Mucosa of gallbladder (tissue), 1 donor: Measurements from ENCODE around the gene CACYBP. TPM values are rescaled to one million over a fixed set of nuclear protein-coding genes. Genes with fewer than 3 reads are reported as not detected.
"Not testable (repeated sequence)": the region's sequence is repeated elsewhere in the genome, so short reads cannot be mapped to it uniquely, and the experiment has no call there.

Experiments used
- DNase-seq: peaks from one replicate; pipeline ENCODE4 v3.0.0-alpha.2; 2020; ENCODE audit warnings: low spot score
- total RNA-seq: library from RNA; stranded (reverse); gene quantifications from one replicate; pipeline ENCODE4 v1.2.1, GENCODE V29; 2021
- donor health status: DM: no; HTN: no; CAD: no.

The CACYBP gene
- total RNA-seq, 1 donor from 2014 or later, result 78.1 TPM

GRCh38 chr1:175009532-175009931, 9.8 kb downstream of the CACYBP start:
- no peak for DNase-seq

GRCh38 chr1:175013445-175013844, 13.7 kb downstream of the CACYBP start:
- no peak for DNase-seq

- DNase-seq, result no peak
These were observed 15.5 kb downstream of the CACYBP start for GRCh38 chr1:175015243-175015642.

GRCh38 chr1:175019524-175019923, 19.8 kb downstream of the CACYBP start:
- no peak for DNase-seq

GRCh38 chr1:175023043-175023921, 23.5 kb downstream of the CACYBP start, which contains the start of gene MRPS14:
TSS of gene MRPS14 (minus strand) at chr1:175023425. CDS start at chr1:175023408, 17 bp downstream.
- peak; percentile 99 for DNase-seq

GRCh38 chr1:175023922-175024242, 24.1 kb downstream of the CACYBP start:
- DNase-seq, result not testable (repeated sequence)

DNA sequence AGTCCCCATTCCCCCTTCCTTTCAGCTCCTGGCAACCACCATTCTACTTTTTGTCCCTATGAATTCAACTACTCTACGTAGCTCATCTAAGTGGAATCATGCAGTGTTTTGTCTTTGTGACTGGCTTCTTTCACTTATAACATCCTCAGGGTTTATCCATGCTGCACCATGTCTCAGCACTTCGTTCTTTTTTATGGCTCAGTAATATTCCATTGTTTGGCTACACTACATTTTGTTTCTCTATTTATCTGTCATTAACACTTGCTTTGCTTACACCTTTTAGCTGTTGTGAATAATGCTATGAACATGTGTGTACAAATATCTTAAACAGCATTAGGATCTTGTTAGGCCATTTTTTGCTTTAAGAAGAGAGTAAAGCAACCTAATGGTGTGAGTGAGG, 25.0 kb downstream of the CACYBP start:
- no peak for DNase-seq

DNA sequence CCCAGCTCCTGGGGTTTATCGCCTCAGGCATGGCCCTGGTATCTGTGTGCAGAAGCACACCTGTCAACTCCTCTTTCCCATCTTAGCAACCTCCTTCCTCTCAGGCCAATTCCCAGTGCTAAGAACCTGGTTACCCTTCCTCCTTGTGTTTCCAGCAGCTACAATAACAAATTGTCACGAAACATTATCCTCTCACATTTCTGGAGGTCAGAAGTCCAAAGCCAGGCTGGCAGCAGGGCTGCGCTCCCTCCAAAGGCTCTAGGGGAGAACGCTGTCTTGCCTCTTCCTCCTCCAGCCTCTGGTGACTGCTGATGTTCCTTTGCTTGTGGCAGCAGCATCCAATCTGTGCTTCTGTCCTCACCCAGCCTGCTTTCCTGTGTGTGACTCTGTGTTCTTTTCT, 34.2 kb downstream of the CACYBP start:
- no peak for DNase-seq

GRCh38 chr1:175034775-175035174, 35.0 kb downstream of the CACYBP start:
- no peak for DNase-seq

GRCh38 chr1:175035865-175036264, 36.1 kb downstream of the CACYBP start:
- no peak for DNase-seq

- DNase-seq, result no peak
These were observed 36.7 kb downstream of the CACYBP start for GRCh38 chr1:175036476-175036875.

DNA sequence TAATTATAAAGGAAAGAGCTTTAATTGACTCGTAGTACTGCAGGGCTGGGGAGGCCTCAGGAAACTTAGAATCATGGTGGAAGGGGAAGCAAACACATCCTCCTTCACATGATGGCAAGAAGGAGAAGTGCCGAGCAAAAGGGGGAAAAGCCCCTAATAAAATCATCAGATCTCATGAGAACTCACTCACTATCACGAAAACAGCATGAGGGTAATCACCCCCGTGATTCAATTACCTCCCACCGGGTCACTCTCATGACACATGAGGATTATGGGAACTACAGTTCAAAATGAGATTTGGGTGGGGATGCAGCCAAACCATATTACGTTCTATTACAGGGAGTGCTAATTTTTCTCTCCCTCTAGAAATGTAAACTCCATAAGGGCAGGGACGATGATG, 37.7 kb downstream of the CACYBP start:
- DNase-seq, result no peak

GRCh38 chr1:175040324-175040879, 40.7 kb downstream of the CACYBP start:
- DNase-seq, result no peak

DNA sequence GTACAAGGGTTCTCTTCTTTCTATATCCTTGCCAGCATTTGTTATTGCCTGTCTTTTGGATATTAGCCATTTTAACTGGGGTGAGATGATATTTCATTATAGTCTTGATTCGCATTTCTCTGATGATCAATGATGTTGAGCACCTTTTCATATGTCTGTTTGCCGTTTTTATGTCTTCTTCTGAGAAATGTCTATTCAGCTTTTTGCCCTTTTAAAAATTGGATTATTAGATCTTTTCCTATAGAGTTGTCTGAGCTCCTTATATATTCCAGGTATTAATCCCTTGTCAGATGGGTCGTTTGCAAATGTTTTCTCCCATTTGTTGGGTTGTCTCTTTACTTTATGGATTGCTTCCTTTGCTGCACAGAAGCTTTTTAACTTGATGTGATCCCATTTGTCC, 42.9 kb downstream of the CACYBP start:
- DNase-seq, result no peak

- no peak for DNase-seq
These were observed 44.1 kb downstream of the CACYBP start for GRCh38 chr1:175043824-175044223.

GRCh38 chr1:175044591-175044990, 44.8 kb downstream of the CACYBP start:
- not testable (repeated sequence) for DNase-seq

- DNase-seq, result no peak
These were observed 45.4 kb downstream of the CACYBP start for GRCh38 chr1:175045097-175045496.

- no peak for DNase-seq
These were observed 45.8 kb downstream of the CACYBP start for GRCh38 chr1:175045519-175045918.

DNA sequence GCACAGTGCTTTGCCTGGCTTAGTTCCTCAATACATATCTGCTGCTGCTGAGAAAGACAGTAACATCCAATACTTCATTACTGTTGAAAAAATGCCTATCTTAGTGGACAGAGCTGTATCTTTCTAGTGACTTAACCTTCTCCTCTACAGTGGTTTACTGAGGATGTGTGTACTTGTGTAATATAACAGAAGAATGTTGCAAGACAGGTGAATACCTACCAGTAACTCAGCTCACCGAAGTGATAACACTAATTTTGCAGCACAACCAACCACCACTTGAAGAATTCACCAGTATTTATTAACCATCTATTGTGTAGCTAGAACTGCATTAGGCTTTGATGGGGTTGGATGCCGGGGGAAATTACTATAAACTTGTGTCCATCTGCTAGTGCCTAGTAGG, 51.2 kb downstream of the CACYBP start:
- DNase-seq, result no peak

- no peak for DNase-seq
These were observed 55.0 kb downstream of the CACYBP start for GRCh38 chr1:175054736-175055135.
